ENCODE data around the gene TENM4.

GRCh38 chr11:78922859-78923625 is 517.8 kb downstream of the TENM4 start:
- TF ChIP-seq CTCF (IDR thresholded peaks at IDR 0.05): no peak
- TF ChIP-seq HEYL (CRISPR knock-in tag; IDR thresholded peaks at IDR 0.05): no peak
- TF ChIP-seq NR3C1 (IDR thresholded peaks at IDR 0.05): no peak
- TF ChIP-seq JUN (IDR thresholded peaks at IDR 0.05): no peak
- no peak for TF ChIP-seq ZSCAN20 (CRISPR knock-in tag; IDR thresholded peaks at IDR 0.05)
- no peak for TF ChIP-seq POLR2A (IDR thresholded peaks at IDR 0.05; ENCODE audit: low read length)
- TF ChIP-seq HOXA7 (CRISPR knock-in tag; IDR thresholded peaks at IDR 0.05): no peak
- no peak for TF ChIP-seq MAFK (IDR thresholded peaks at IDR 0.05; ENCODE audit: partially characterized antibody)
- no peak for TF ChIP-seq CHD2 (IDR thresholded peaks at IDR 0.05; ENCODE audit: low read length, partially characterized antibody)
- no peak for TF ChIP-seq CBX2 (IDR thresholded peaks at IDR 0.05; ENCODE audit: borderline replicate concordance, low read depth)
- TF ChIP-seq CHD4 (IDR thresholded peaks at IDR 0.05; ENCODE audit: borderline replicate concordance): no peak
- no peak for TF ChIP-seq MAX (IDR thresholded peaks at IDR 0.05)
- TF ChIP-seq SMC3 (IDR thresholded peaks at IDR 0.05): no peak
